ENCODE data around the gene MLEC.

DNA sequence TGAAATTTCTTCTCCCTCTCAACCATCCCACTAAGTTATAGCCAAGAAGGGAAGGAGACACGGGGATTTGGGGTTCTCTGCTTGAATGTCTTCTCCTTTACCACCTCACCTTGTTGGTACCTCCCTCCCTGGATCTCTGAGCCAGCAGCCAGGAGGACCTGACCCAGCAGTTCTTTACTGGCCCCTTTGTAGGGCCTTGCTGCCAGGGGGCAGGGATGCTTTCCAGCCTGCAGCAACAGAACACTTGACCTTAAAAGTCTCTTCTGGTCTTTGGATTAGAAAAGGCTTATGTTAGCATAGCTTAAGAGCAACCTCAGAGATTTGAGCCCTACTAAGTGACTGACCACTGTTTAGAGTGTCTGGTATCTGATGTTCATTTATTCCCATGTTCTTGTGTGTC lies 10.4 kb downstream of the MLEC start:
- TF ChIP-seq RAD21 (IDR thresholded peaks at IDR 0.05; ENCODE audit: low read depth): no peak
- no peak for TF ChIP-seq CEBPB (IDR thresholded peaks at IDR 0.05)
- TF ChIP-seq EP300 (IDR thresholded peaks at IDR 0.05; ENCODE audit: borderline replicate concordance): no peak
- no peak for TF ChIP-seq CREB1 (IDR thresholded peaks at IDR 0.05; ENCODE audit: low read depth)
- TF ChIP-seq MAX (IDR thresholded peaks at IDR 0.05): no peak
- no peak for TF ChIP-seq YY1 (IDR thresholded peaks at IDR 0.05; ENCODE audit: low read depth)
- TF ChIP-seq REST (IDR thresholded peaks at IDR 0.05; ENCODE audit: low read depth): no peak
- no peak for TF ChIP-seq ZBTB7A (IDR thresholded peaks at IDR 0.05; ENCODE audit: low read depth)
